ENCODE measurements around the gene SBF2. TPM values are rescaled to one million over a fixed set of nuclear protein-coding genes. Genes with fewer than 3 reads are reported as not detected.
"Not testable (repeated sequence)": the region's sequence is repeated elsewhere in the genome, so short reads cannot be mapped to it uniquely, and the experiment has no call there.

Gene SBF2
- total RNA-seq, 1 donor from 2014 or later: 34.5 TPM

DNA sequence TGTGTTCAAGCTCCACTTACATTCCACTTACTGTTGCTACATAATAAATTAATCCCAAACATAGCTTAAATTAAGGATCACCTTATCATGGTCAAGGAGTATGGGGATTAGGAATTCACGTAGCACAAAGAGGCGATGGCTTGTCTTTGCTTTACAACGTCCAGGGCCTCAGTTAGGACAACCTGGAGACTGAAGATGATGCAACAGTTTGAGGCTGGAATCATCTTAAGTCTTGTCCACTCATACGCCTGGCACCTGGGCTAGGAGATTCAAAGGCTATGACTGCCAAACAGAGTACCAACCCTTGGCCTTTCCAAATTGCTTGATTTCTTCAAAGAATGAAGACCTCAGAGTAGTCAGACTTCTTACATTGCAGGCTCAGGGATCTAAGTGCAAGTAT is 149.1 kb downstream of the SBF2 start:
- H3K36me3 ChIP-seq: no peaks in the 10 kb centered on the region
- no peak for DNase-seq (ENCODE audit: low spot score in 2 of 2)
- intact Hi-C loops (cut with DNase I): no loop called here
- no peaks in the 10 kb centered on the region for H3K27me3 ChIP-seq
- H3K4me3 ChIP-seq: no peak overlapping the region
- TF ChIP-seq, protein P1, sequence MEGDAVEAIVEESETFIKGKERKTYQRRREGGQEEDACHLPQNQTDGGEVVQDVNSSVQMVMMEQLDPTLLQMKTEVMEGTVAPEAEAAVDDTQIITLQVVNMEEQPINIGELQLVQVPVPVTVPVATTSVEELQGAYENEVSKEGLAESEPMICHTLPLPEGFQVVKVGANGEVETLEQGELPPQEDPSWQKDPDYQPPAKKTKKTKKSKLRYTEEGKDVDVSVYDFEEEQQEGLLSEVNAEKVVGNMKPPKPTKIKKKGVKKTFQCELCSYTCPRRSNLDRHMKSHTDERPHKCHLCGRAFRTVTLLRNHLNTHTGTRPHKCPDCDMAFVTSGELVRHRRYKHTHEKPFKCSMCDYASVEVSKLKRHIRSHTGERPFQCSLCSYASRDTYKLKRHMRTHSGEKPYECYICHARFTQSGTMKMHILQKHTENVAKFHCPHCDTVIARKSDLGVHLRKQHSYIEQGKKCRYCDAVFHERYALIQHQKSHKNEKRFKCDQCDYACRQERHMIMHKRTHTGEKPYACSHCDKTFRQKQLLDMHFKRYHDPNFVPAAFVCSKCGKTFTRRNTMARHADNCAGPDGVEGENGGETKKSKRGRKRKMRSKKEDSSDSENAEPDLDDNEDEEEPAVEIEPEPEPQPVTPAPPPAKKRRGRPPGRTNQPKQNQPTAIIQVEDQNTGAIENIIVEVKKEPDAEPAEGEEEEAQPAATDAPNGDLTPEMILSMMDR (IDR thresholded peaks at IDR 0.05): no peak
- H3K9me3 ChIP-seq: peaks cover 0 to 4% of the 10 kb centered on the region in 2 donors
- no peaks in the 10 kb centered on the region for H3K4me1 ChIP-seq
- H3K27ac ChIP-seq: no peak overlapping the region

DNA sequence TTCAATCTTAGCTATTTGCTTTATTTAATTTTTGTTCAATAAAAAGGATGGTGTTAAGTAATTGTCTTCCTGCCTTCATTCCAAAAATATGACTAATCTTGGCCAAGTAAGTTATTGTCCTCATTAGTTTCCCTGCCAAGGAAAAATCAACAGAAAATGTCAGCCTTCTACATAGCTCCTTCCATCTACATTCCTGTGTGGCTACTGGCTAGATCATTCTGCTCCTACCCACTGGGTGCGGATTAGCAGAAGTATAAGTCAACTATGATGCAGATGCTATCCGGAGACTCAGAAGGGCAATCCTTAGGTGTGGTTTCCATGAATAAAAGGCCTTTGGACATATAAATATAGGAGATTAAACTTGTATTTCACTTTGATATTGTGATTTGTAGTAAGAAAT is 154.4 kb downstream of the SBF2 start:
- Histone ChIP-seq H3K27me3 (no peaks in the 10 kb centered on the region), H3K27ac (no peak overlapping the region), H3K4me1 (peaks cover 0 to 4% of the 10 kb centered on the region in 2 donors), H3K4me3 (no peak overlapping the region), H3K9me3 (no peaks in the 10 kb centered on the region), H3K36me3 (no peaks in the 10 kb centered on the region)
- TF ChIP-seq, protein P1 (IDR thresholded peaks at IDR 0.05): no peak
- intact Hi-C loops (cut with DNase I): no loop called here
- DNase-seq (ENCODE audit: low spot score in 2 of 2): no peak

DNA sequence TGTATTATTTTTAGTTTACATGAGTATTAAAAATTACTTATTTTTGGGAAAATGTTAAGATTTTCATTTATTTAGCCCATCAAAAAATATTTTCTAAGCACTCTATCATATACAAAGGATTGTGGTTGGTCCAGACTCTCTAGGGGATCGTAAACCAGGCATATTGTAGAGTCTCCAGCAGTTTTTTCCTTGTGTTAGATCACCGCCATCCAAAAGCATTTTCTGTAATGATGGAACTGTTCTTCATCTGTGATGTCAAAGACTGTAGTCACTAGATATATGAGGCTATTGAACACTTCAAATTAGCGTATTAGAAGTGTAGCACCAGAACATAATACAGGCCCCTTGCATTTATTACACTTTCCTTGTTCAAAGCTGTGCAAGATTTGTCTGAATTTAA is 154.9 kb downstream of the SBF2 start:
- Histone ChIP-seq H3K9me3 (no peaks in the 10 kb centered on the region), H3K4me1 (peaks cover 0 to 4% of the 10 kb centered on the region in 2 donors), H3K4me3 (no peak overlapping the region), H3K36me3 (no peaks in the 10 kb centered on the region), H3K27me3 (no peaks in the 10 kb centered on the region), H3K27ac (no peak overlapping the region)
- intact Hi-C loops (cut with DNase I): no loop called here
- DNase-seq (ENCODE audit: low spot score in 2 of 2): no peak
- TF ChIP-seq, protein P1 (IDR thresholded peaks at IDR 0.05): no peak

DNA sequence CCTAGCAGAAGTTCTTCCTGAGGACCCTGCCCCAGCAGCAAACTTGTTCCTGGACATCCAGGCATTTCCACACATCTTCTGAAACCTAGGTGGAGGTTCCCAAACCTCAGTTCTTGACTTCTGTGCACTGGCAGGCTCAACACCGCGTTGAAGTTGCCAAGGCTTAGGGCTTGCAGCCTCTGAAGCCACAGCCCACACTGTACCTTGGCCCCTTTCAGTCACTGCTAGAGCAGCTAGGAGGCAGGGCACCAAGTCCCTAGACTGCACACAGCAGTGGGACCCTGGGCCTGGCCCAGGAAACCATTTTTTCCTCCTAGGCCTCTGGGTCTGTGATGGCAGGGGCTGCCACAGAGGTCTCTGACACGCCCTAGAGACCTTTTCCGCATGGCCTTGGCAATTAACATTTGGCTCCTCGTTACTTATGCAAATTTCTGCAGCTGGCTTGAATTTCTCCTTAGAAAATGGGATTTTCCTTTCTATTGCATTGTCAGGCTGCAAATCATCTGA is 159.0 kb downstream of the SBF2 start:
- Histone ChIP-seq H3K36me3 (no peaks in the 10 kb centered on the region), H3K4me3 (no peak overlapping the region), H3K27ac (no peak overlapping the region), H3K4me1 (peaks cover 0 to 4% of the 10 kb centered on the region in 2 donors), H3K9me3 (no peaks in the 10 kb centered on the region), H3K27me3 (no peaks in the 10 kb centered on the region)
- TF ChIP-seq, protein P1 (IDR thresholded peaks at IDR 0.05): no peak
- DNase-seq (ENCODE audit: low spot score in 2 of 2): no peak
- intact Hi-C loops (cut with DNase I): no loop called here

DNA sequence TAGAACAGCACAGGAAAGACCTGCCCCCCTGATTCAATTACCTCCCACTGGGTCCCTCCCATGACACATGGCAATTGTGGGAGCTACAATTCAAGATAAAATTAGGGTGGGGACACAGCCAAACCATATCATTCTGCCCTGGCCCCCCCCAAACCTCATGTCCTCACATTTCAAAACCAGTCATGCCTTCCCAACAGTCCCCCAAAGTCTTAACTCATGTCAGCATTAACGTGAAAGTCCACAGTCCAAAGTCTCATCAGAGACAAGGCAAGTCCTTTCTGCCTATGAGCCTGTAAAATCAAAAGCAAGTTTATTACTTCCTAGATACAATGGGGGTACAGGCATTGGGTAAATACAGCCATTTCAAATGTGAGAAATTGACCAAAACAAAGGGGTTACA is 159.8 kb downstream of the SBF2 start:
- DNase-seq (ENCODE audit: low spot score in 2 of 2); H3K27me3 ChIP-seq; intact Hi-C loops (cut with DNase I); H3K27ac ChIP-seq; H3K36me3 ChIP-seq; H3K4me3 ChIP-seq; H3K9me3 ChIP-seq; H3K4me1 ChIP-seq: not testable (repeated sequence)

DNA sequence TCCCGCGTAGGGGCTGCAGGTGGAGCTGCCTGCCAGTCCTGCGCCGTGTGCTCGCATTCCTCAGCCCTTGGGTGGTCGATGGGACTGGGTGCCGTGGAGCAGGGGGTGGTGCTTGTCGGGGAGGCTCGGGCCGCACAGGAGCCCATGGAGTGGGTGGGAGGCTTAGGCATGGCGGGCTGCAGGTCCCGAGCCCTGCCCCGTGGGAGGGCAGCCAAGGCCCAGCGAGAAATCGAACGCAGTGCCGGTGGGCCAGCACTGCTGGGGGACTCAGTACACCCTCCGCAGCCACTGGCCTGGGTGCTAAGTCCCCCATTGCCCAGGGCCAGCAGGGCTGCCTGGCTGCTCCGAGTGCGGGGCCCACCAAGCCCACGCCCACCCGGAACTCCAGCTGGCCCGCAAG is 160.8 kb downstream of the SBF2 start:
- H3K27ac ChIP-seq; DNase-seq (ENCODE audit: low spot score in 2 of 2); H3K9me3 ChIP-seq; H3K27me3 ChIP-seq; H3K36me3 ChIP-seq; intact Hi-C loops (cut with DNase I); H3K4me3 ChIP-seq; H3K4me1 ChIP-seq: not testable (repeated sequence)

DNA sequence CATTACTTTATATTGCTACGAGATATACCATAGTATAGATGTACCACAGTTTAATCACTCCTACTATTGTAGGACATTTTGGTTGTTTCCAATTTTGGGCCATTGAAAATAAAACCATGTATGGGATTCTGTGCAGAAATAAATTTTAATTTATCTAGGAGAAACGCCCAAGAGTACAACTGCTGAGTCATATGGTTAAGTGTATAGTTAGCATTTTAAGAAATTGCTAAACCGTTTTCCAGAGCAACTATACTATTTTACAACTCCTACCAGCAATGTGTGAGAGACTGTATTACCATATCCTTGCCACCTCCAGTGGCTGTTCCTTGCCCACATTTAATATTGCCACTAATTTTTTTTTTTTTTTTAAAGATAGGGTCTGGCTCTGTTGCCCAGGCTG is 163.1 kb downstream of the SBF2 start:
- no peaks in the 10 kb centered on the region for H3K36me3 ChIP-seq
- intact Hi-C loops (cut with DNase I): no loop called here

DNA sequence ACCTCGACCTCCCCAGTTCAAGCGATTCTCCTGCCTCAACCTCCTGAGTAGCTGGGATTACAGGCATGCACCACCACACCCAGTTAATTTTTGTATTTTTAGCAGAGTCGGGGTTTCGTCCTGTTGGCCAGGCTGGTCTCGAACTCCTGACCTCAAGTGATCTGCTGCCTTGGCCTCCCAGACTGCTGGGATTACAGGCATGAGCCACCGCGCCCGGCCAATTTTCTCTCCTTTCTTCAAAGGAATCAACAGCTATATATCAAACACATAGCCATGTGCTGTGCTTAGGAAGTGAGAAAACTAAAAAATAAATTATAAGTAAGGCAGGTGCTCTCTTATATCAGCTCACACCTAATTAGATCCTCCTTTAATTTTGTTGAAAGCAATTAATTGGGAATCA is 164.8 kb downstream of the SBF2 start:
- DNase-seq (ENCODE audit: low spot score in 2 of 2); H3K4me1 ChIP-seq; H3K36me3 ChIP-seq; H3K27me3 ChIP-seq; intact Hi-C loops (cut with DNase I); H3K27ac ChIP-seq; H3K9me3 ChIP-seq; H3K4me3 ChIP-seq: not testable (repeated sequence)

More for the DNA sequence above, 163.1 kb downstream of the SBF2 start:
- H3K4me3 ChIP-seq: no peak overlapping the region
- no peak overlapping the region for H3K27ac ChIP-seq
- no peaks in the 10 kb centered on the region for H3K27me3 ChIP-seq
- H3K4me1 ChIP-seq: peaks cover 0 to 2% of the 10 kb centered on the region in 2 donors
- no peak for DNase-seq (ENCODE audit: low spot score in 2 of 2)
- no peaks in the 10 kb centered on the region for H3K9me3 ChIP-seq
- TF ChIP-seq, protein P1 (IDR thresholded peaks at IDR 0.05): no peak
